ENCODE measurements around the gene TMCC3. TPM values are rescaled to one million over a fixed set of nuclear protein-coding genes. Genes with fewer than 3 reads are reported as not detected.
A peak's percentile ranks its signal among the peaks of the same experiment; 100 is the strongest.

TMCC3 gene
- total RNA-seq, 1 experiment from 2014 or later = 4.0 TPM

GRCh38 chr12:94628369-94628768, 22.0 kb downstream of the TMCC3 start:
- Mint-ChIP-seq H3K27me3 (ENCODE audit: unreplicated experiment) (no peaks in the 10 kb centered on the region), H3K27ac (ENCODE audit: unreplicated experiment) (no peak overlapping the region), H3K4me3 (ENCODE audit: low read depth, unreplicated experiment) (no peak overlapping the region), H3K4me1 (ENCODE audit: low read depth, unreplicated experiment) (no peaks in the 10 kb centered on the region), H3K36me3 (ENCODE audit: insufficient read depth, unreplicated experiment) (no peaks in the 10 kb centered on the region), H3K9me3 (ENCODE audit: low read depth, unreplicated experiment) (no peaks in the 10 kb centered on the region)
- no peak for TF ChIP-seq CTCF (IDR thresholded peaks at IDR 0.05; ENCODE audit: unreplicated experiment)
- intact Hi-C loops (cut with micrococcal nuclease; ENCODE audit: unreplicated experiment) = no loop called here
- CTCF ChIA-PET = no interaction called here
- no TSS peak for BruUV-seq (replicated peaks)
- DNase-seq = no peak

GRCh38 chr12:94625531-94625930, 24.8 kb downstream of the TMCC3 start:
- no TSS peak for BruUV-seq (replicated peaks)
- H3K4me1 Mint-ChIP-seq (ENCODE audit: low read depth, unreplicated experiment) = peaks cover 25% of the 10 kb centered on the region
- H3K27ac Mint-ChIP-seq (ENCODE audit: unreplicated experiment) = no peak overlapping the region
- no peak overlapping the region for H3K4me3 Mint-ChIP-seq (ENCODE audit: low read depth, unreplicated experiment)
- H3K27me3 Mint-ChIP-seq (ENCODE audit: unreplicated experiment) = no peaks in the 10 kb centered on the region
- peaks cover 5% of the 10 kb centered on the region for H3K36me3 Mint-ChIP-seq (ENCODE audit: insufficient read depth, unreplicated experiment)
- DNase-seq = no peak
- no peak for TF ChIP-seq CTCF (IDR thresholded peaks at IDR 0.05; ENCODE audit: unreplicated experiment)
- no peaks in the 10 kb centered on the region for H3K9me3 Mint-ChIP-seq (ENCODE audit: low read depth, unreplicated experiment)
- CTCF ChIA-PET = no interaction called here
- intact Hi-C loops (cut with micrococcal nuclease; ENCODE audit: unreplicated experiment) = no loop called here

GRCh38 chr12:94623161-94623920, 27.0 kb downstream of the TMCC3 start:
- DNase-seq = no peak
- Mint-ChIP-seq H3K4me1 (ENCODE audit: low read depth, unreplicated experiment) (peaks cover 25% of the 10 kb centered on the region), H3K9me3 (ENCODE audit: low read depth, unreplicated experiment) (no peaks in the 10 kb centered on the region), H3K27ac (ENCODE audit: unreplicated experiment) (no peak overlapping the region), H3K36me3 (ENCODE audit: insufficient read depth, unreplicated experiment) (peaks cover 5% of the 10 kb centered on the region), H3K4me3 (ENCODE audit: low read depth, unreplicated experiment) (no peak overlapping the region), H3K27me3 (ENCODE audit: unreplicated experiment) (no peaks in the 10 kb centered on the region)
- CTCF ChIA-PET = interaction anchor here (0.6 to 0.9 kb wide), 5 partner anchors 13 to 1166 kb away, joined by 3 read pairs; no protein-coding TSS in a partner anchor
- no TSS peak for BruUV-seq (replicated peaks)
- intact Hi-C loops (cut with micrococcal nuclease; ENCODE audit: unreplicated experiment) = loop anchor here (5.0 kb wide), 1 partner anchor 139 kb away; no protein-coding TSS in a partner anchor
- no peak for TF ChIP-seq CTCF (IDR thresholded peaks at IDR 0.05; ENCODE audit: unreplicated experiment)

- no peaks in the 10 kb centered on the region for H3K9me3 Mint-ChIP-seq (ENCODE audit: low read depth, unreplicated experiment)
- no peak for TF ChIP-seq CTCF (IDR thresholded peaks at IDR 0.05; ENCODE audit: unreplicated experiment)
- BruUV-seq (replicated peaks) = no TSS peak
- H3K4me3 Mint-ChIP-seq (ENCODE audit: low read depth, unreplicated experiment) = peak overlapping the region; percentile 70
- peaks cover 5% of the 10 kb centered on the region for H3K36me3 Mint-ChIP-seq (ENCODE audit: insufficient read depth, unreplicated experiment)
- no peaks in the 10 kb centered on the region for H3K27me3 Mint-ChIP-seq (ENCODE audit: unreplicated experiment)
- intact Hi-C loops (cut with micrococcal nuclease; ENCODE audit: unreplicated experiment) = loop anchor here (5.0 kb wide), 1 partner anchor 140 kb away; no protein-coding TSS in a partner anchor
- peak overlapping the region; percentile 78 for H3K27ac Mint-ChIP-seq (ENCODE audit: unreplicated experiment)
- CTCF ChIA-PET = interaction anchor here (0.7 to 1.7 kb wide), 4 partner anchors 8 to 1167 kb away, joined by 3 read pairs; no protein-coding TSS in a partner anchor
- H3K4me1 Mint-ChIP-seq (ENCODE audit: low read depth, unreplicated experiment) = peaks cover 25% of the 10 kb centered on the region
- no peak for DNase-seq
Observed at GRCh38 chr12:94622475-94622874, 27.9 kb downstream of the TMCC3 start.
